ENCODE results near the gene TFB1M.
"Not testable (repeated sequence)": the region's sequence is repeated elsewhere in the genome, so short reads cannot be mapped to it uniquely, and the experiment has no call there.

TFB1M gene

GRCh38 chr6:155271145-155271544 lies 43.1 kb downstream of the TFB1M start:
- Histone ChIP-seq H2BK120ac (ENCODE audit: low read depth, low read length) (no peak overlapping the region), H3K79me1 (ENCODE audit: low read length) (no peaks in the 10 kb centered on the region), H4K8ac (ENCODE audit: low read depth, low read length) (no peak overlapping the region), H2AK5ac (ENCODE audit: low read length) (no peak overlapping the region), H3K9ac (ENCODE audit: low read length) (no peak overlapping the region), H2BK5ac (ENCODE audit: low read length) (no peak overlapping the region), H3K27ac (ENCODE audit: low read depth, low read length) (no peak overlapping the region), H3K4me2 (ENCODE audit: low read length) (no peak overlapping the region), H3K4me1 (ENCODE audit: control insufficient read depth, low read depth, low read length) (peaks cover 2% of the 10 kb centered on the region), H3K18ac (ENCODE audit: low read length) (no peak overlapping the region), H3K27me3 (ENCODE audit: insufficient read depth, low read length, poor library complexity) (no peaks in the 10 kb centered on the region), H2BK15ac (replicated peaks; ENCODE audit: low read depth) (no peak overlapping the region), H3K79me2 (ENCODE audit: control insufficient read depth, insufficient read depth, low read length) (no peaks in the 10 kb centered on the region), H3K4ac (ENCODE audit: low read depth, low read length) (no peak overlapping the region), H3K23ac (ENCODE audit: low read length) (no peak overlapping the region), H3K4me3 (ENCODE audit: low read length) (no peak overlapping the region), H4K5ac (ENCODE audit: low read length) (no peak overlapping the region), H3K56ac (ENCODE audit: low read length) (no peak overlapping the region), H3K36me3 (ENCODE audit: control insufficient read depth, insufficient read depth, low read length) (no peaks in the 10 kb centered on the region)
- DNase-seq, result no peak

DNA sequence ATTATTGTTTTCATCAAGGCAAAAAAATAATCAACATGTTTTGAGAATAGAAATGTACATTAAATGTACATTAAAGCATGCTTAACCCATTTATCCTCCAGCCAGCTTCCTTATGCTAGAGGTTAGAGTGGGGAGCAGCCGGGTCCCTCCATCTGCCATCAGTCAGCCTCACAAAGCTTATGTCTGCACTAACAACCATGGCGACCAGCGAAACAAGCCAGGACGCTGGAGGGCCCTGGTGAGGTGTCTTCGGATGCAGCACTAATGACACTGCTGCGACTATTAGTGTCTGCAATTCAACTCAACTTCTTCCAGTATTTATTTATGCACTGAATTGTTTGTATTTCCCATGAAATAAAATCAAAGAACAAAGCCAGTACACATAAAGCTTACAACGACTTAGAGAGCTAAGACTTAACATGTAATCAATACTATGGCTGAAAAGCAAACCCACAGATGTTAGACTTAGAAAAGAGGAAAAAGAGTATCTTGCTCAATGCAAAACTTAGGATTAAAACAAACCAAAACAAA lies 43.7 kb downstream of the TFB1M start:
- Histone ChIP-seq H3K56ac (ENCODE audit: low read length) (no peak overlapping the region), H3K4me3 (ENCODE audit: low read length) (no peak overlapping the region), H3K18ac (ENCODE audit: low read length) (no peak overlapping the region), H3K4me1 (ENCODE audit: control insufficient read depth, low read depth, low read length) (peaks cover 2% of the 10 kb centered on the region), H3K79me1 (ENCODE audit: low read length) (no peaks in the 10 kb centered on the region), H3K27ac (ENCODE audit: low read depth, low read length) (no peak overlapping the region), H2BK5ac (ENCODE audit: low read length) (no peak overlapping the region), H3K9ac (ENCODE audit: low read length) (no peak overlapping the region), H3K36me3 (ENCODE audit: control insufficient read depth, insufficient read depth, low read length) (no peaks in the 10 kb centered on the region), H3K4ac (ENCODE audit: low read depth, low read length) (no peak overlapping the region), H3K27me3 (ENCODE audit: insufficient read depth, low read length, poor library complexity) (no peaks in the 10 kb centered on the region), H3K79me2 (ENCODE audit: control insufficient read depth, insufficient read depth, low read length) (no peaks in the 10 kb centered on the region), H4K8ac (ENCODE audit: low read depth, low read length) (no peak overlapping the region), H3K4me2 (ENCODE audit: low read length) (no peak overlapping the region), H4K5ac (ENCODE audit: low read length) (no peak overlapping the region), H3K23ac (ENCODE audit: low read length) (no peak overlapping the region), H2BK120ac (ENCODE audit: low read depth, low read length) (no peak overlapping the region), H2AK5ac (ENCODE audit: low read length) (no peak overlapping the region), H2BK15ac (replicated peaks; ENCODE audit: low read depth) (no peak overlapping the region)
- WGBS (ENCODE audit: extremely low coverage, insufficient coverage, low lambda C conversion rate), result no CpG with 5 or more reads among the region's 7 CpGs
- no peak for DNase-seq

- Histone ChIP-seq H3K79me2 (ENCODE audit: control insufficient read depth, insufficient read depth, low read length) (no peaks in the 10 kb centered on the region), H2AK5ac (ENCODE audit: low read length) (no peak overlapping the region), H3K4me1 (ENCODE audit: control insufficient read depth, low read depth, low read length) (peaks cover 2% of the 10 kb centered on the region), H4K8ac (ENCODE audit: low read depth, low read length) (no peak overlapping the region), H3K79me1 (ENCODE audit: low read length) (no peaks in the 10 kb centered on the region), H4K5ac (ENCODE audit: low read length) (no peak overlapping the region), H3K27ac (ENCODE audit: low read depth, low read length) (no peak overlapping the region), H3K56ac (ENCODE audit: low read length) (no peak overlapping the region), H2BK15ac (replicated peaks; ENCODE audit: low read depth) (no peak overlapping the region), H3K4me3 (ENCODE audit: low read length) (no peak overlapping the region), H3K27me3 (ENCODE audit: insufficient read depth, low read length, poor library complexity) (no peaks in the 10 kb centered on the region), H3K36me3 (ENCODE audit: control insufficient read depth, insufficient read depth, low read length) (no peaks in the 10 kb centered on the region), H2BK120ac (ENCODE audit: low read depth, low read length) (no peak overlapping the region), H3K4ac (ENCODE audit: low read depth, low read length) (no peak overlapping the region), H3K4me2 (ENCODE audit: low read length) (no peak overlapping the region), H3K23ac (ENCODE audit: low read length) (no peak overlapping the region), H2BK5ac (ENCODE audit: low read length) (no peak overlapping the region), H3K18ac (ENCODE audit: low read length) (no peak overlapping the region), H3K9ac (ENCODE audit: low read length) (no peak overlapping the region)
- DNase-seq, result no peak
- WGBS (ENCODE audit: extremely low coverage, insufficient coverage, low lambda C conversion rate), result no CpG with 5 or more reads among the region's 3 CpGs
Measured at GRCh38 chr6:155269765-155270164, 44.5 kb downstream of the TFB1M start.

GRCh38 chr6:155268088-155268867 lies 46.0 kb downstream of the TFB1M start:
- not testable (repeated sequence) for H3K4me2 ChIP-seq (ENCODE audit: low read length); H3K79me1 ChIP-seq (ENCODE audit: low read length); H2BK15ac ChIP-seq (replicated peaks; ENCODE audit: low read depth); H3K4me1 ChIP-seq (ENCODE audit: control insufficient read depth, low read depth, low read length); H3K79me2 ChIP-seq (ENCODE audit: control insufficient read depth, insufficient read depth, low read length); H3K36me3 ChIP-seq (ENCODE audit: control insufficient read depth, insufficient read depth, low read length); H3K18ac ChIP-seq (ENCODE audit: low read length); H2BK5ac ChIP-seq (ENCODE audit: low read length); H2BK120ac ChIP-seq (ENCODE audit: low read depth, low read length); H3K23ac ChIP-seq (ENCODE audit: low read length); H3K4me3 ChIP-seq (ENCODE audit: low read length); H2AK5ac ChIP-seq (ENCODE audit: low read length); H4K8ac ChIP-seq (ENCODE audit: low read depth, low read length); H3K27ac ChIP-seq (ENCODE audit: low read depth, low read length); H3K4ac ChIP-seq (ENCODE audit: low read depth, low read length); H4K5ac ChIP-seq (ENCODE audit: low read length); H3K27me3 ChIP-seq (ENCODE audit: insufficient read depth, low read length, poor library complexity); H3K56ac ChIP-seq (ENCODE audit: low read length); H3K9ac ChIP-seq (ENCODE audit: low read length)
- peak; percentile 83 for DNase-seq
- WGBS (ENCODE audit: extremely low coverage, insufficient coverage, low lambda C conversion rate), result no CpG with 5 or more reads among the region's 5 CpGs

DNA sequence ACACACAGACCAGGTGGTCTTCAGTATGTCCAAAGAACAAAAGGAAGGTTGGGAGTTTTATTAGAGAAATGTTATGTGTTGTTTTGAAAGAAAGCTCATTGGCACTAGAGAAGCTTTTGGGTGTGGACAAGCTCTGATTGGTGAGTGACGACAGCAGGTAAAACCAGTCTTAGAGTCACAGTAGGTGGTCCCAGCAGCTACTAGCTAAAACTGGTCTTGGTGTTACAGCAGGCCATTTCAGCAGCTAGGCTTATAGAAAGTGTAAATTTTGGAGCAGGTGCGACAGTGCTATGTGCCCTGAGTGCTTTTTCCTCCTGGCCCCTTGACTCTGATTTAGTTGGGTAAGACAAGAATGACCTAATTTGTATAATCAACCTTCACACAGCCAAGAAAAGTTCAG lies 46.9 kb downstream of the TFB1M start:
- peak; percentile 45 for DNase-seq
- Histone ChIP-seq H3K4me2 (ENCODE audit: low read length) (no peak overlapping the region), H4K5ac (ENCODE audit: low read length) (no peak overlapping the region), H3K27ac (ENCODE audit: low read depth, low read length) (no peak overlapping the region), H3K9ac (ENCODE audit: low read length) (no peak overlapping the region), H3K18ac (ENCODE audit: low read length) (no peak overlapping the region), H2BK5ac (ENCODE audit: low read length) (no peak overlapping the region), H3K4ac (ENCODE audit: low read depth, low read length) (no peak overlapping the region), H2BK15ac (replicated peaks; ENCODE audit: low read depth) (no peak overlapping the region), H3K27me3 (ENCODE audit: insufficient read depth, low read length, poor library complexity) (no peaks in the 10 kb centered on the region), H3K79me1 (ENCODE audit: low read length) (peaks cover 3% of the 10 kb centered on the region), H3K4me3 (ENCODE audit: low read length) (no peak overlapping the region), H3K79me2 (ENCODE audit: control insufficient read depth, insufficient read depth, low read length) (no peaks in the 10 kb centered on the region), H3K23ac (ENCODE audit: low read length) (no peak overlapping the region), H3K36me3 (ENCODE audit: control insufficient read depth, insufficient read depth, low read length) (no peaks in the 10 kb centered on the region), H2BK120ac (ENCODE audit: low read depth, low read length) (no peak overlapping the region), H4K8ac (ENCODE audit: low read depth, low read length) (no peak overlapping the region), H2AK5ac (ENCODE audit: low read length) (no peak overlapping the region), H3K56ac (ENCODE audit: low read length) (no peak overlapping the region), H3K4me1 (ENCODE audit: control insufficient read depth, low read depth, low read length) (no peaks in the 10 kb centered on the region)
- WGBS (ENCODE audit: extremely low coverage, insufficient coverage, low lambda C conversion rate), result no CpG with 5 or more reads among the region's 2 CpGs

Data from mesendoderm (in vitro differentiated cells).